Cardiac fibroblast (primary cell): Measurements from ENCODE around the gene DYNC2I2.

Source experiments
- DNase-seq, 2 donors: peaks; one replicate each; pipeline versions ENCODE4 v3.0.0 to v3.0.0-alpha.2; 2010; ENCODE audit warnings: low read depth in 2 of 2
- H3K4me3 ChIP-seq, 2 donors: replicated peaks in 1 of 2; 1 replicate in 1 of 2; 2 replicates in 1 of 2; pipeline ENCODE4 v1.5.1; 2011; ENCODE audit warnings: low read depth in 2 of 2, low read length in 2 of 2, mild to moderate bottlenecking in 2 of 2, moderate library complexity in 1 of 2
- CTCF ChIP-seq: IDR thresholded peaks from one replicate; pipeline ENCODE4 v1.5.1; 2011; ENCODE audit warnings: low read depth, mild to moderate bottlenecking, low read length, inconsistent platforms

Gene DYNC2I2

DNA sequence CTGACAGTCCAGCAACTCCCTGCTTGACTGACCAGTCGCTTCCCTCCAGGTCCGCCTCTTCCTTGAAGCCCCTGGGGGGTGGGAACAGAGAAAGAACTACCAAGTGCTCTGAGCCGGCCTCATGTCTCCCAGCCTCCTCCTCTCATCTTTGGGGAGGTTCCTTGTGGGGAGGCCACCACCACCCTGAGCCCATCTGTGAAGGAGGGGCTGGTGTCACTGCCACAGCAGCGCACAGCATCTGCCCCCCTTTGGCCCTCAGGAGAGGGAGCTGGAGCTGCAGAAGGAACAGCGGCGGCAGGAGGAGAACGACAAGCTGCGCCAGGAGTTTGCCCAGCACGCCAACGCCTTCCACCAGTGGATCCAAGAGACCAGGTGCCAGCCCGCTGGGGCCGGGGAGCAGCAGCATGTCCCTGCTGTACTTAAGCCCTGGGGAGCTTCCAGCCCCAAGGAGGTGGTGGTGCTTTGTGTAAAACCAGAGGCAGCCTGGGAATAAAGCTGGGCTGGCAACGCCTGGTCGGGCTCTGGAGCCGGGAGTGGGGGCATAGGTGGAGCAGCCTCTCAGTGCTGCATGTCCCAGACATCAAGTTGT lies 29.4 kb downstream of the DYNC2I2 start:
- TF ChIP-seq CTCF: no peak
- DNase-seq: no peak
- no peak overlapping the region for H3K4me3 ChIP-seq

GRCh38 chr9:128626181-128626580 lies 30.5 kb downstream of the DYNC2I2 start:
- TF ChIP-seq CTCF: no peak
- DNase-seq: no peak
- H3K4me3 ChIP-seq: no peak overlapping the region

DNA sequence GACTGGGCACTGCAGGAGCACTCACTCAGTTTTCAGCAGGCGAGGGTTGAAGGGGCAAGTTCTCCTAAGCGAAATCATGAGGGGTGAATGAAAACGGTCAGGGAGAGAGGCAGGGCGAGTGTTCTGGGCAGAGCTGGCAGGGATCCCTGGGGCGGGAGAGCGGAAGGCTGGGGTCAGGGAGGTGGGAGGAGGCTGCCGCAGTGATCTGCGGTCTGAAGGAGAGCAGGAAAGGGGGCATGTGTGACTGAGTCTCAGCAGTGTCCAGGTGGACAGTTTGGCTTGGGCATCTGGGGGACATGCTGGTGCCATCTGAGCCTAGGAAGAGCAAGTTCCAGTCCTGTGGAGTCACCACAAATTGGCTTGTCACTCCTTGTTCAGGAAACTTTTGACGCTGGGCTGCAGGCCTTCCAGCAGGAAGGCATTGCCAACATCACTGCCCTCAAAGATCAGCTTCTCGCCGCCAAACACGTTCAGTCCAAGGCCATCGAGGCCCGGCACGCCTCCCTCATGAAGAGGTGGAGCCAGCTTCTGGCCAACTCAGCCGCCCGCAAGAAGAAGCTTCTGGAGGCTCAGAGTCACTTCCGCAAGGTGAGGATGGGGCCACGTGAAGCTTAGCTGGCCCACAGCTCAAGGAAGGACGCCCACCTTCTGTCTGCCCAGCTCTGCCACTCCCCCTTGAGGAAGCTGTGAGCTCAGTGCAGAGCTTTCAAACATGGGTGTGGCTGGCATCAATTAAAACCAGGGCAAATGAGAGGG lies 31.1 kb downstream of the DYNC2I2 start:
- DNase-seq: no peak
- no peak overlapping the region for H3K4me3 ChIP-seq
- no peak for TF ChIP-seq CTCF

DNA sequence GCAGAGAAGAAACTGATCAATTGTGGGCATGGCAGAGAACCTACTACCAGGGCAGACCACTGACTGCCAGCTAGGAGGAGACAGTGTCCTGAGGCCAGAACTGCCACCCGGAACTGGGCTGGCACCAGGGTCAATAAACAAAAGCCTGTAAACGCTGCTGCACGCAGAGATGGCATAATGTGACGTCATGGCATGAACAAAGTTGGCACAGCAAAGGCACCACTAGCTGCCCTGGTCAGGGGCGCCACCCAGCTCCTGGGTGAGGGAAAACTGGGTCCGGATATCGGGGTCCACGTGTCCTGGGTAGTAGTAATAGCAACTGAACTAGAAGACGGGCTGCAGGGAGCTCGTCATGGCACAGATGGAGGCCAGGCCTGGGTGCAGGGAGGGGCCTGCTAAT lies 32.1 kb downstream of the DYNC2I2 start:
- no peak for DNase-seq
- no peak overlapping the region for H3K4me3 ChIP-seq
- TF ChIP-seq CTCF: no peak

DNA sequence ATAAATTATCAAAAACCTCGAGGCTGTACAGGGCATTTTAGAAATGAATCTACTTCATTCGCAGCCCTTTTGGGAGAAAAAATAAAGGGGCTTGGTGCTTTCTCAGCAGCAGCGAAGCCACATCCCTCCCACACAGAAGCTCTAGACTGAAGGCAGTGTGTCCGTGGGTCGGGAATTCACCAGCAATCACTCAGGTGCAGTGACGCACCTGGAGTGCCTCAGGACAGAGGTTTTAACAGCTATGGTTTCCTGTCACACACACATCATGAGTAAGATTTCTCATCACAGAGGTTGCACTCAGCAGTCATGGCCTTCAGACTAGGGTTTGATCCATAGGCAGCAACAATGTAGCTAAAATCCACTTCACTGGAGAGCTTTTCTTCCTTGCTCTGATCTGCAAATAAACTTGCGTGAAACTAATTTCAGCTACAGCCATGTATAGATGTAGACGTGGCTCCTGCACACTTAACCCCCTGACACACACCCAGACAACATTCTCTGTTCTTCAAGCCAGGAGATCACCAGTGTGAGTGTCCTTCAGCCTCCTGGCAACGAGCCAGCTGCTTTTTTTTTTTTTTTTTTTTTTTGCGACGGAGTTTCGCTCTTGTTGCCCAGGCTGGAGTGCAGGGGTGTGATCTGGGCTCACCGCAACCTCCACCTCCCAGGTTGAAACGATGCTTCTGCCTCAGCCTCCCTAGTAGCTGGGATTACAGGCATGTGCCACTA lies 34.8 kb downstream of the DYNC2I2 start:
- DNase-seq: no peak
- no peak overlapping the region for H3K4me3 ChIP-seq
- TF ChIP-seq CTCF: no peak

DNA sequence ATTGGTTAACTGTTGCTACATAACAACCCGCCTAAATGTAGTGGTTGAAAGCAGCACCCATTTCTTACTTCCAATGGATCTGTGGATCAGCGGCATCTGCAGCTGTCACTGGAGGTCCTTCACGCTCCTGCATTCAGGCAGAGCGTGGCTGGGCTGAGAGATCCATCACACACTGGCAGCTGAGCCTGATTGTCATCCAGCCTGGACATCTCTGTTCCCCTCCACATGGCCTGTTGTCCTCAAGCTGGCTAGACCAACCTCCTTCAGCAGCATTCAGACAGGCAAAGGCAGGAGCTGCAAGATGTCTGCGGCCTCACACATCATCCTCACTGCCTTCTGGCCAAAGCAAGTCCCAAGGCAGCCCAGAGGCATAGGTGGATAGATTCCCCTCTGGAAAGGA lies 36.9 kb downstream of the DYNC2I2 start:
- H3K4me3 ChIP-seq: no peak overlapping the region
- DNase-seq: no peak
- TF ChIP-seq CTCF: no peak
